ENCODE measurements around the gene TATDN3. TPM values are rescaled to one million over a fixed set of nuclear protein-coding genes. Genes with fewer than 3 reads are reported as not detected.

TATDN3 gene
- total RNA-seq, 3 donors from 2014 or later: 9.2 to 28.6 (median 15.5) TPM

- Histone ChIP-seq H3K36me3 (no peaks in the 10 kb centered on the region), H3K9me3 (no peaks in the 10 kb centered on the region), H3K27me3 (no peaks in the 10 kb centered on the region), H3K4me1 (no peaks in the 10 kb centered on the region), H3K4me3 (no peak overlapping the region), H3K27ac (peak overlapping the region in 1 of 2 donors; percentile 53)
- TF ChIP-seq CTCF (IDR thresholded peaks at IDR 0.05) (peak in 2 of 3 donors; percentile 39 to 52), POLR2A (IDR thresholded peaks at IDR 0.05) (no peak)
- intact Hi-C loops (cut with DNase I; ENCODE audit: low total_unique reads): no loop called here
- DNase-seq (ENCODE audit: low spot score in 2 of 2): no peak
These were observed 41.7 kb upstream of the TATDN3 start for GRCh38 chr1:212749821-212750535.

- H3K4me3 ChIP-seq: peak overlapping the region in 1 of 3 donors; percentile 15
- H3K4me1 ChIP-seq: no peaks in the 10 kb centered on the region
- H3K36me3 ChIP-seq: no peaks in the 10 kb centered on the region
- H3K27ac ChIP-seq: no peak overlapping the region
- intact Hi-C loops (cut with DNase I; ENCODE audit: low total_unique reads): no loop called here
- TF ChIP-seq POLR2AphosphoS5 (IDR thresholded peaks at IDR 0.05) (no peak), CTCF (IDR thresholded peaks at IDR 0.05) (no peak), POLR2A (IDR thresholded peaks at IDR 0.05) (no peak)
- no peaks in the 10 kb centered on the region for H3K9me3 ChIP-seq
- no peaks in the 10 kb centered on the region for H3K27me3 ChIP-seq
- no peak for DNase-seq (ENCODE audit: low spot score in 2 of 2)
These were observed 39.3 kb upstream of the TATDN3 start for GRCh38 chr1:212752252-212752933.

- no peak for DNase-seq (ENCODE audit: low spot score in 2 of 2)
- no peak for TF ChIP-seq POLR2AphosphoS5 (IDR thresholded peaks at IDR 0.05)
- TF ChIP-seq CTCF (IDR thresholded peaks at IDR 0.05): no peak
- TF ChIP-seq POLR2A (IDR thresholded peaks at IDR 0.05): no peak
- H3K4me3 ChIP-seq: peak overlapping the region; percentile 11 to 38 (median 15)
- H3K36me3 ChIP-seq: no peaks in the 10 kb centered on the region
- no peak overlapping the region for H3K27ac ChIP-seq
- H3K27me3 ChIP-seq: no peaks in the 10 kb centered on the region
- no peaks in the 10 kb centered on the region for H3K9me3 ChIP-seq
- intact Hi-C loops (cut with DNase I; ENCODE audit: low total_unique reads): no loop called here
- H3K4me1 ChIP-seq: no peaks in the 10 kb centered on the region
These were observed 38.7 kb upstream of the TATDN3 start for GRCh38 chr1:212752934-212753497.

- Histone ChIP-seq H3K27me3 (no peaks in the 10 kb centered on the region), H3K36me3 (no peaks in the 10 kb centered on the region), H3K9me3 (no peaks in the 10 kb centered on the region), H3K4me3 (no peak overlapping the region), H3K4me1 (no peaks in the 10 kb centered on the region), H3K27ac (no peak overlapping the region)
- TF ChIP-seq POLR2AphosphoS5 (IDR thresholded peaks at IDR 0.05) (no peak), POLR2A (IDR thresholded peaks at IDR 0.05) (no peak), CTCF (IDR thresholded peaks at IDR 0.05) (no peak)
- DNase-seq (ENCODE audit: low spot score in 2 of 2): no peak
- intact Hi-C loops (cut with DNase I; ENCODE audit: low total_unique reads): no loop called here
These were observed 37.9 kb upstream of the TATDN3 start for GRCh38 chr1:212753749-212754148.

GRCh38 chr1:212754193-212754592, 37.5 kb upstream of the TATDN3 start:
- TF ChIP-seq POLR2A (IDR thresholded peaks at IDR 0.05) (no peak), POLR2AphosphoS5 (IDR thresholded peaks at IDR 0.05) (no peak), CTCF (IDR thresholded peaks at IDR 0.05) (no peak)
- intact Hi-C loops (cut with DNase I; ENCODE audit: low total_unique reads): no loop called here
- Histone ChIP-seq H3K4me3 (no peak overlapping the region), H3K36me3 (no peaks in the 10 kb centered on the region), H3K9me3 (no peaks in the 10 kb centered on the region), H3K27me3 (no peaks in the 10 kb centered on the region), H3K27ac (no peak overlapping the region), H3K4me1 (no peaks in the 10 kb centered on the region)
- DNase-seq (ENCODE audit: low spot score in 2 of 2): no peak

Measured in breast epithelium (tissue), 4 donors.